Activated CD4-positive, alpha-beta memory T cell treated with anti-CD3 and anti-CD28 coated beads, Interleukin-2, amount 10 ng/mL, durations not matched to agents 7 days and 5 days (primary cell): ENCODE measurements around the gene DUSP19. TPM values are rescaled to one million over a fixed set of nuclear protein-coding genes. Genes with fewer than 3 reads are reported as not detected.

Experiments
- CTCF ChIA-PET: fragments of 350-600 bp; sonication (Branson Sonifier 250); formaldehyde crosslinking; loops from one replicate; lab custom pipeline; 2021; ENCODE audit warnings: antibody characterized with exemption, inconsistent platforms; lab: Charles Lee
- POLR2A ChIA-PET: fragments of 350-600 bp; sonication (Branson Sonifier 250); formaldehyde crosslinking; loops from one replicate; lab custom pipeline; 2021; ENCODE audit warnings: antibody characterized with exemption; lab: Charles Lee
- DNase-seq: peaks from one replicate; pipeline ENCODE4 v3.0.0-alpha.2; 2020
- H3K27ac Mint-ChIP-seq: one replicate; pipeline ENCODE4 v1.8.0; 2021; ENCODE audit warnings: mild to moderate bottlenecking, mixed read lengths
- H3K27me3 Mint-ChIP-seq: one replicate; pipeline ENCODE4 v1.8.0; 2021; ENCODE audit warnings: mixed read lengths
- H3K36me3 Mint-ChIP-seq: one replicate; pipeline ENCODE4 v1.8.0; 2021; ENCODE audit warnings: low read depth, mixed read lengths
- H3K4me1 Mint-ChIP-seq: one replicate; pipeline ENCODE4 v1.8.0; 2021; ENCODE audit warnings: mixed read lengths
- H3K4me3 Mint-ChIP-seq: one replicate; pipeline ENCODE4 v1.8.0; 2021; ENCODE audit warnings: mild to moderate bottlenecking, mixed read lengths
- H3K9me3 Mint-ChIP-seq: one replicate; pipeline ENCODE4 v1.8.0; 2021; ENCODE audit warnings: mixed read lengths
- total RNA-seq, 2 experiments: library from RNA; stranded (reverse); gene quantifications; one replicate each; pipeline ENCODE4 v1.2.3, GENCODE V29; 2021

The DUSP19 gene
- total RNA-seq, 2 experiments from 2014 or later: 0.93 to 1.1 TPM

- no peak for DNase-seq
- ChIA-PET CTCF (interaction anchor here (1.0 to 1.5 kb wide), 2 partner anchors 15 to 144 kb away, joined by 3 to 4 read pairs; no protein-coding TSS in a partner anchor), POLR2A (interaction anchor here (2.4 kb wide), 1 partner anchor 45 kb away, joined by 12 read pairs; the partner anchor contains the start of gene DUSP19)
- Mint-ChIP-seq H3K4me1 (peaks cover 33% of the 10 kb centered on the region), H3K27me3 (peaks cover 5% of the 10 kb centered on the region), H3K27ac (peak overlapping the region; percentile 96), H3K36me3 (peaks cover 7% of the 10 kb centered on the region), H3K9me3 (no peaks in the 10 kb centered on the region), H3K4me3 (peak overlapping the region; percentile 80)
Observed at GRCh38 chr2:183123959-183124221, 45.3 kb downstream of the DUSP19 start.

GRCh38 chr2:183124222-183124956, 45.8 kb downstream of the DUSP19 start, which contains the start of gene NUP35:
TSS of gene NUP35 (plus strand) at chr2:183124443. CDS start at chr2:183124458, 15 bp downstream.
- CTCF ChIA-PET: interaction anchor here (1.0 to 1.5 kb wide), 2 partner anchors 14 to 144 kb away, joined by 3 to 4 read pairs; no protein-coding TSS in a partner anchor
- no peaks in the 10 kb centered on the region for H3K9me3 Mint-ChIP-seq
- POLR2A ChIA-PET: interaction anchor here (0.9 to 2.4 kb wide), 5 partner anchors 15 to 173 kb away, joined by 3 to 12 read pairs (median 4); partner anchors contain the start of gene DUSP19
- peaks cover 11% of the 10 kb centered on the region for H3K36me3 Mint-ChIP-seq
- DNase-seq: peak; percentile 85
- peak within 1 kb of the TSS; percentile 80 for H3K4me3 Mint-ChIP-seq
- peaks cover 33% of the 10 kb centered on the region for H3K4me1 Mint-ChIP-seq
- H3K27ac Mint-ChIP-seq: peak within 1 kb of the TSS; percentile 96
- H3K27me3 Mint-ChIP-seq: peaks cover 2% of the 10 kb centered on the region

- ChIA-PET CTCF (interaction anchor here (1.5 kb wide), 1 partner anchor 145 kb away, joined by 4 read pairs; no protein-coding TSS in a partner anchor), POLR2A (interaction anchor here (0.9 to 2.4 kb wide), 5 partner anchors 14 to 174 kb away, joined by 3 to 12 read pairs (median 4); partner anchors contain the start of gene DUSP19)
- Mint-ChIP-seq H3K9me3 (no peaks in the 10 kb centered on the region), H3K4me3 (peak overlapping the region; percentile 80), H3K4me1 (peaks cover 33% of the 10 kb centered on the region), H3K36me3 (peaks cover 11% of the 10 kb centered on the region), H3K27ac (peak overlapping the region; percentile 96), H3K27me3 (peaks cover 2% of the 10 kb centered on the region)
- DNase-seq: no peak
Observed at GRCh38 chr2:183124957-183125255, 46.4 kb downstream of the DUSP19 start.

- no peak for DNase-seq
- Mint-ChIP-seq H3K4me1 (peaks cover 33% of the 10 kb centered on the region), H3K36me3 (peaks cover 12% of the 10 kb centered on the region), H3K27me3 (no peaks in the 10 kb centered on the region), H3K27ac (no peak overlapping the region), H3K4me3 (peak overlapping the region; percentile 80), H3K9me3 (no peaks in the 10 kb centered on the region)
- ChIA-PET CTCF (no interaction called here), POLR2A (interaction anchor here (1.6 kb wide), 1 partner anchor 13 kb away, joined by 4 read pairs; no protein-coding TSS in a partner anchor)
Observed at GRCh38 chr2:183125659-183126341, 47.3 kb downstream of the DUSP19 start.

- ChIA-PET CTCF (no interaction called here), POLR2A (no interaction called here)
- H3K27me3 Mint-ChIP-seq: no peaks in the 10 kb centered on the region
- no peak overlapping the region for H3K4me3 Mint-ChIP-seq
- H3K4me1 Mint-ChIP-seq: peaks cover 33% of the 10 kb centered on the region
- no peak overlapping the region for H3K27ac Mint-ChIP-seq
- no peaks in the 10 kb centered on the region for H3K9me3 Mint-ChIP-seq
- DNase-seq: no peak
- peaks cover 18% of the 10 kb centered on the region for H3K36me3 Mint-ChIP-seq
Observed at GRCh38 chr2:183126635-183127034, 48.1 kb downstream of the DUSP19 start.

GRCh38 chr2:183134016-183134415, 55.5 kb downstream of the DUSP19 start:
- POLR2A ChIA-PET: no interaction called here
- no peak for DNase-seq
- Mint-ChIP-seq H3K9me3 (no peaks in the 10 kb centered on the region), H3K27ac (no peak overlapping the region), H3K36me3 (peaks cover 27% of the 10 kb centered on the region), H3K27me3 (no peaks in the 10 kb centered on the region), H3K4me1 (no peaks in the 10 kb centered on the region), H3K4me3 (no peak overlapping the region)
- CTCF ChIA-PET: no interaction called here

GRCh38 chr2:183148955-183149354, 70.4 kb downstream of the DUSP19 start:
- Mint-ChIP-seq H3K9me3 (peaks cover 14% of the 10 kb centered on the region), H3K27ac (no peak overlapping the region), H3K4me3 (no peak overlapping the region), H3K36me3 (peaks cover 69% of the 10 kb centered on the region), H3K4me1 (no peaks in the 10 kb centered on the region), H3K27me3 (no peaks in the 10 kb centered on the region)
- no peak for DNase-seq
- ChIA-PET CTCF (no interaction called here), POLR2A (no interaction called here)

- POLR2A ChIA-PET: no interaction called here
- Mint-ChIP-seq H3K27ac (no peak overlapping the region), H3K4me1 (no peaks in the 10 kb centered on the region), H3K9me3 (peaks cover 9% of the 10 kb centered on the region), H3K36me3 (peaks cover 69% of the 10 kb centered on the region), H3K27me3 (no peaks in the 10 kb centered on the region), H3K4me3 (no peak overlapping the region)
- CTCF ChIA-PET: no interaction called here
- DNase-seq: no peak
Observed at GRCh38 chr2:183149489-183149888, 70.9 kb downstream of the DUSP19 start.

Other genes with a start within 250 kb of the DUSP19 start
- not detected for gene FRZB, start 212.1 kb upstream of the DUSP19 start, total RNA-seq
- 1 to 10 TPM; 4.1 to 4.3 TPM for gene NCKAP1, start 40.3 kb upstream of the DUSP19 start, total RNA-seq
- 10 to 100 TPM; 15.5 to 15.9 TPM for gene NUP35, start 45.7 kb downstream of the DUSP19 start, total RNA-seq